Astrocyte of the cerebellum (primary cell): ENCODE data around the gene SLC29A2.
"Not testable (repeated sequence)": the region's sequence is repeated elsewhere in the genome, so short reads cannot be mapped to it uniquely, and the experiment has no call there.

ENCODE experiments used
- DNase-seq: peaks from one replicate; pipeline ENCODE4 v3.0.0-alpha.2; 2011; ENCODE audit warnings: low read depth
- H3K4me3 ChIP-seq: 2 replicates; pipeline ENCODE4 v1.5.1; 2011; ENCODE audit warnings: mild to moderate bottlenecking, low read depth, low read length, moderate library complexity
- in situ Hi-C: cut with HindIII; loops from 2 replicates; pipeline ENCODE4 v1.10.0; 2017; ENCODE audit warnings: low sequenced_read_pairs
- TF ChIP-seq, protein P1 (sequence below): IDR thresholded peaks from 2 replicates; pipeline ENCODE4 v1.5.1; 2012; ENCODE audit warnings: low read length, low read depth, moderate library complexity, mild to moderate bottlenecking; ENCODE audit errors: missing control alignments

The SLC29A2 gene

DNA sequence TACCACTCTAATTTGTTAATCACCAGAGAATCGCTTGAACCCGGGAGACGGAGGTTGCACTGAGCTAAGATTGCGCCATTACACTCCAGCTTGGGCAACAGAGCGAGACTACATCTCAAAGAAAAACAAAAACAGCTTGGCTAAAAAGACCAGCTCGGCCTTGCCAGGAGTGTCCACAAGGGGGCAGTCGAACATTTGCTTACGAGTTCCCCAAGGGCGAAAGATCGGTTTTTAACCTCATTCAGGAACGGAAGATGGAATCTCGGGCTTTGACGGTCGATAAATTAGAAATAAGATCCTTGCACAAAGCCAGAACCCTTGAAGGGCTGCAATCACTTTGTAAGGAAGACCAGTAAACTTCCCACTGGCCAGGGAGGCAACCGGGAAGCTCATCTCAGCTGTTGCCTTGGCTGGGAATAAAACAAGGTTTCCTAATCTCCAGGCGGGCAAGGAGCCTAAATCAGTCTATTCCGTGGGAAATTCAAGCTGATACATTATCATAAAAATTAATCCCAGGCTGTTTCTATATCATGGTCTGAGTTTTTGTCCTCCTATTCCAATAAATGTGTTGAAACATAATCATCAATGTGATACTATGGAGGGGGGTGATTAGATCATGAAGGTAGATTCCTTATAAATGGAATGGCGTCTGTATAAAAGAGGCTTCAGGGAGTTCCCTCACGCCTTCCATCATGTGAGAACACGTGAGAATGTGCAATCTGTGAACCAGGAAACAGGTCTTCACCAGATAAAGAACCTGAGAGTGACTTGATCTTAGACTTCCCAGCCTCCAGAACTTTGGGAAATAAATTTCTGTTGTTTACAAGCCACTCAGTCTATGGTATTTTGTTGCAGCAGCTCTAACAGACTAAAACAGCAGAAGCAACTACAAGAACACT lies 14.9 kb upstream of the SLC29A2 start:
- DNase-seq: peak; percentile 67
- TF ChIP-seq, protein P1, sequence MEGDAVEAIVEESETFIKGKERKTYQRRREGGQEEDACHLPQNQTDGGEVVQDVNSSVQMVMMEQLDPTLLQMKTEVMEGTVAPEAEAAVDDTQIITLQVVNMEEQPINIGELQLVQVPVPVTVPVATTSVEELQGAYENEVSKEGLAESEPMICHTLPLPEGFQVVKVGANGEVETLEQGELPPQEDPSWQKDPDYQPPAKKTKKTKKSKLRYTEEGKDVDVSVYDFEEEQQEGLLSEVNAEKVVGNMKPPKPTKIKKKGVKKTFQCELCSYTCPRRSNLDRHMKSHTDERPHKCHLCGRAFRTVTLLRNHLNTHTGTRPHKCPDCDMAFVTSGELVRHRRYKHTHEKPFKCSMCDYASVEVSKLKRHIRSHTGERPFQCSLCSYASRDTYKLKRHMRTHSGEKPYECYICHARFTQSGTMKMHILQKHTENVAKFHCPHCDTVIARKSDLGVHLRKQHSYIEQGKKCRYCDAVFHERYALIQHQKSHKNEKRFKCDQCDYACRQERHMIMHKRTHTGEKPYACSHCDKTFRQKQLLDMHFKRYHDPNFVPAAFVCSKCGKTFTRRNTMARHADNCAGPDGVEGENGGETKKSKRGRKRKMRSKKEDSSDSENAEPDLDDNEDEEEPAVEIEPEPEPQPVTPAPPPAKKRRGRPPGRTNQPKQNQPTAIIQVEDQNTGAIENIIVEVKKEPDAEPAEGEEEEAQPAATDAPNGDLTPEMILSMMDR: peak; percentile 97
- in situ Hi-C loops: no loop called here
- peak overlapping the region; percentile 9 for H3K4me3 ChIP-seq

DNA sequence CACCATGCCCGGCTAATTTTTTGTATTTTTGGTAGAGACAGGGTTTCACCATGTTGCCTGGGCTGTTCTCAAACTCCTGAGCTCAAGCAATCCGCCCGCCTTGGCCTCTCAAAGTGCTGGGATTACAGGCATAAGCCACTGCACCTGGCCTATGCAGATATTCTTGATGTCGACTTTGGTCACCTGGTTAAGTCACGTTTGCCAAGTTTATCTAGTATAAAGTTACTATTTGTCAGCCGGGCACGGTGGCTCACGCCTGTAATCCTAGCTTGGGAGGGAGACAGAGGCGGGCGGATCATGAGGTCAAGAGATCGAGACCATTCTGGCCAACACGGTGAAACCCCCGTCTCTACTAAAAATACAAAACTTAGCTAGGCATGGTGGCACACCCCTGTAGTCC lies 12.8 kb upstream of the SLC29A2 start:
- DNase-seq, H3K4me3 ChIP-seq, in situ Hi-C loops: not testable (repeated sequence)

DNA sequence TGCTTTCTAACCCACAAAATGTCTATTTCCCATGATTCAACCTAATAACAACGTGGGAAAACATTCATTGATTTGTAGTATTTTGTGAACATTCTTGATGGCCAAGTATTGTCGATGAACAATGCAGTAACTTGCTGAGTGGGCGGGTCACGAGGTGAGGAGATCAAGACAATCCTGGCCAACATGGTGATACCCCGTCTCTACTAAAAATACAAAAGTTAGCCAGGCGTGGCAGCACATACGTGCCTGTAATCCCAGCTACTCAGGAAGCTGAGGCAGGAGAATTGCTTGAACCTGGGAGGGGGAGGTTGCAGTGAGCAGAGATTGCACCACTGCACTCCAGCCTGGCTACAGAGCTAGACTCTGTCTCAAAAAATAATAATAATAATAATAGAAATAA lies 8.7 kb upstream of the SLC29A2 start:
- in situ Hi-C loops, H3K4me3 ChIP-seq, DNase-seq: not testable (repeated sequence)

DNA sequence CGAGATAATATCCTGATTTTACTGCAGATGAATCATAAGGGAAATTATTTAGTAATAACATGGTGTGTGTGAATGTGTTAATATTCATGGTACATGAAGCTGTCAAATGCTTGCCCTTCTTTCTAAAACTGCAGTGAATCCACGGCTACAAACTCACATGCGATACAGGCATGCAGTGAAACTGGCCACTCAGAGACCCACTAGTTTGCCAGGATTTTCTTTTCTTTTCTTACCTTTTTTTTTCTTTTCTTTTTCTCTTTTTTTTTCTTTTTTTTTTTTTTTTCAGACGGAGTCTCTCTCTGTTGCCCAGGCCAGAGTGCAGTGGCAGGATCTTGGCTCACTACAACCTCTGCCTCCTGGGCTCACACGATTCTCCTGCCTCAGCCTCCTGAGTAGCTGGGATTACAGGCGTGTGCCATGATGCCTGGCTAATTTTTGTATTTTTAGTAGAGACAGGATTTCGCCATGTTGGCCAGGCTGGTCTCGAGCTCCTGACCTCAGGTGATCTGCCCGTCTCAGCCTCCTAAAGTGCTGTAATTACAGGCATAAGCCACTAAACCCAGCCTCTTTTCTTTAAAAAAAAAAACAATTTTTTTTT lies 2.2 kb upstream of the SLC29A2 start:
- DNase-seq: not testable (repeated sequence)

DNA sequence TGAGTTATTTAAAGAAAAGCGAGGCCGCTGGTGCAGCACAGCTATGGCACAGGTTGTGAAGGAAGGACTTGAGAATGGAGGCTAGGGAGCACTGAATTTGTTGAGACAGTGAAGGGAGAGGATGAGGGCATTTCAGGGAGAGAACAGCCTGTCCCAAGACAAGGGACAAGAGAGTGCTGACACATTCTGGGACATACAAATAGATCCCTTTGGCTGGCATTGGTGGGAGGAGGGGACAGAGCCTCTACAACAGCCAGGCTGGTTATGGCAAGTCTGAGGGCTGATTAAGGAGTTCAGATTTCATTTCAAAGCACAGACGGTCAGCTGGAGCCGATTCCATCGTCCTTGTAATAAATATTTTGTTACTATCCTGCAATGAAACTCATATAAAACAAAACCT lies 1.7 kb upstream of the SLC29A2 start:
- TF ChIP-seq, protein P1: no peak
- H3K4me3 ChIP-seq: no peak overlapping the region
- in situ Hi-C loops: no loop called here
- DNase-seq: no peak

More for the DNA sequence above, 2.2 kb upstream of the SLC29A2 start:
- in situ Hi-C loops, H3K4me3 ChIP-seq: not testable (repeated sequence)

DNA sequence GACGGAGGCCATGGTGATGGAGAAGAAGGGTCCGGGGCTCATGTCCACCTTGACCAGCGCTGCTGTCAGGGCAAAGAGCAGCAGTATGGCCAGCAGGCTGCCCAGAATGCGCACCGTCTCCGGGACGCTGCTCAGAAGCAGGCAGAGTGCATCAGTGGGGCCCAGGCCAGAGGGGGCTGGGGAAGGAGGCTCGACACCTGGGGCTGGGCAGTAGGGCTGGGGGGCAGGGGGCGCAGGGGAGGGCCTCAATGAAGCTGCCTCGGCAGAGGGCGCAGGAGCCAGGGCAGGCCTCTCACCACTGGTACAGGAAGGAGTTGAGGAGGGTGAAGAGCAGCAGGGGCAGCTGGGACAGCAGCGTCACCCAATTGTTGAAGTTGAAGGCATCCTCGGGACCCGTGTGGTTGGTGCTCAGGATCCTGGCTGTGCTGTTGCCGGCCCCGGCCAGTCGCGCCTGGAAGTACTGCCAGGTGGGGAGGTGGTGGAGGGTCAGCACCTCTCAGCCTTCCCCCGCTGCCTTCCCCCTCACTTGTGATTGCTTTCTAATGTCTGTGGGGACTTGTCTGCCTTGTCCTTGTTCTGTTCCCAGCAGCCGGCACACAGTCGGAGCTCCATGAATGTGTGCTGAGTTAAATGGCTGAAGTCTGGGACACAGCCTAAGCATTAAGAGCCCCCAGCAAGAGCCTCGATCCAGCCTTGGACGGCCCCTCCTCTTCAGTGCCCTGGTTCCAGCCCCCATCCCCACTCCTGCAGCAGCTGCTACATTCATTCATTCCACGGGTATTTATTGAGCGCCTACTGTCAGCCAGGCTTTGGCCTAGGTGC lies 2.3 kb downstream of the SLC29A2 start:
- in situ Hi-C loops: no loop called here
- DNase-seq: no peak
- no peak overlapping the region for H3K4me3 ChIP-seq
- TF ChIP-seq, protein P1: no peak

DNA sequence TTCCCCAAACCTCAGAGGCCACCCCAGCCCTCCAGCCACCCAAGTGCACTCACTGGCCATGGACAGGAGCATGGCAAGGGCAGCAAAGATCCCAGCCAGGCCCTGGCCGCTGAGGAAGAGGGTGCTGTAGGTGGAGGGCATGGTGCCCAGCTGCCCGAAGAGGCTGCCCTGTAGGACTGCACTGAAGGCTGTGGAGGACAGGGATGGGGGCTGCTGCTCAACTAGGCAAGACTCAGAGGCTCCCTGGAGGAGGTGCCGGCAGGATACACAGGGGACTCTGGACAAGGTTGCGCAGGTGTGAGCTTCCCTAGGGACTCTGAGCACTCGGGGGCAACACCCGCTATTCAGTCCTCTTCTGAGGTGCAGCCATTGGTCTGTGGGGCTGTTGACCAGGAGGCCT lies 3.1 kb downstream of the SLC29A2 start:
- no peak overlapping the region for H3K4me3 ChIP-seq
- DNase-seq: no peak
- TF ChIP-seq, protein P1: no peak
- in situ Hi-C loops: no loop called here
